Lower leg skin (tissue), 3 donors: Measurements from ENCODE around the gene PTPN2.

ENCODE experiments used
- POLR2A ChIP-seq, 2 donors: fragments of 450-650 bp; IDR thresholded peaks; one replicate each; pipeline ENCODE4 v1.6.1; 2016 to 2017; ENCODE audit warnings: antibody characterized with exemption in 2 of 2, mild to moderate bottlenecking in 1 of 2, moderate library complexity in 1 of 2
- TF ChIP-seq, protein P1 (sequence below), 3 donors: fragments of 450-650 bp; IDR thresholded peaks; one replicate each; pipeline ENCODE4 v1.5.1; 2016; ENCODE audit warnings: antibody characterized with exemption in 3 of 3, mild to moderate bottlenecking in 3 of 3, moderate library complexity in 2 of 3

DNA sequence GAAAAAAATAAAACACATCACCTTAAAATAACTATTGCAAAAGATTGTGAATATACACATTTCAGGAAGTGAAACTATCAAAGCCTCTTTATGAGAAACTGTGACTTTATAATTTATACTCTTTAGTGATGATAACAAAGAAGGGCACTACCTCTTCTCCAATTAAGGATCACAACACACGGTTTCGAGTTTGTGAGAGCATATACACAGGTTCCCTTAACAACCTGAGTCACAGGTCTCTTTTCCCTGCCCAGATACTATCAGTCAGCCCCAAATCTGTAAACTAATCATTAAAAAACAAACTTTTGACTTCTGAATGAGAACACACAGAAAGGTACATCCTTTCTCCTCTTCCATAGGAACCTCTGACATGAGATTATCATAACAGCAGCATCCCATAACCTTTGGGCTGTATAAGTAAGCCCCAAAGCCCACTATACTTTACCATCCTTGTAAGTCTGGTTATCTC, 44.9 kb downstream of the PTPN2 start:
- TF ChIP-seq, protein P1, sequence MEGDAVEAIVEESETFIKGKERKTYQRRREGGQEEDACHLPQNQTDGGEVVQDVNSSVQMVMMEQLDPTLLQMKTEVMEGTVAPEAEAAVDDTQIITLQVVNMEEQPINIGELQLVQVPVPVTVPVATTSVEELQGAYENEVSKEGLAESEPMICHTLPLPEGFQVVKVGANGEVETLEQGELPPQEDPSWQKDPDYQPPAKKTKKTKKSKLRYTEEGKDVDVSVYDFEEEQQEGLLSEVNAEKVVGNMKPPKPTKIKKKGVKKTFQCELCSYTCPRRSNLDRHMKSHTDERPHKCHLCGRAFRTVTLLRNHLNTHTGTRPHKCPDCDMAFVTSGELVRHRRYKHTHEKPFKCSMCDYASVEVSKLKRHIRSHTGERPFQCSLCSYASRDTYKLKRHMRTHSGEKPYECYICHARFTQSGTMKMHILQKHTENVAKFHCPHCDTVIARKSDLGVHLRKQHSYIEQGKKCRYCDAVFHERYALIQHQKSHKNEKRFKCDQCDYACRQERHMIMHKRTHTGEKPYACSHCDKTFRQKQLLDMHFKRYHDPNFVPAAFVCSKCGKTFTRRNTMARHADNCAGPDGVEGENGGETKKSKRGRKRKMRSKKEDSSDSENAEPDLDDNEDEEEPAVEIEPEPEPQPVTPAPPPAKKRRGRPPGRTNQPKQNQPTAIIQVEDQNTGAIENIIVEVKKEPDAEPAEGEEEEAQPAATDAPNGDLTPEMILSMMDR (IDR thresholded peaks at IDR 0.05): no peak
- TF ChIP-seq POLR2A (IDR thresholded peaks at IDR 0.05): no peak
